GM21825 (cell line): ENCODE data around the gene LDAF1.
"Not testable (repeated sequence)": the region's sequence is repeated elsewhere in the genome, so short reads cannot be mapped to it uniquely, and the experiment has no call there.

Experiments
- ATAC-seq: cut with Tn5 transposase; IDR thresholded peaks from one replicate; pipeline ENCODE4 v1.9.1; 2021; ENCODE audit warnings: mild to moderate bottlenecking, moderate library complexity; ENCODE audit not compliant: unreplicated experiment

The LDAF1 gene

DNA sequence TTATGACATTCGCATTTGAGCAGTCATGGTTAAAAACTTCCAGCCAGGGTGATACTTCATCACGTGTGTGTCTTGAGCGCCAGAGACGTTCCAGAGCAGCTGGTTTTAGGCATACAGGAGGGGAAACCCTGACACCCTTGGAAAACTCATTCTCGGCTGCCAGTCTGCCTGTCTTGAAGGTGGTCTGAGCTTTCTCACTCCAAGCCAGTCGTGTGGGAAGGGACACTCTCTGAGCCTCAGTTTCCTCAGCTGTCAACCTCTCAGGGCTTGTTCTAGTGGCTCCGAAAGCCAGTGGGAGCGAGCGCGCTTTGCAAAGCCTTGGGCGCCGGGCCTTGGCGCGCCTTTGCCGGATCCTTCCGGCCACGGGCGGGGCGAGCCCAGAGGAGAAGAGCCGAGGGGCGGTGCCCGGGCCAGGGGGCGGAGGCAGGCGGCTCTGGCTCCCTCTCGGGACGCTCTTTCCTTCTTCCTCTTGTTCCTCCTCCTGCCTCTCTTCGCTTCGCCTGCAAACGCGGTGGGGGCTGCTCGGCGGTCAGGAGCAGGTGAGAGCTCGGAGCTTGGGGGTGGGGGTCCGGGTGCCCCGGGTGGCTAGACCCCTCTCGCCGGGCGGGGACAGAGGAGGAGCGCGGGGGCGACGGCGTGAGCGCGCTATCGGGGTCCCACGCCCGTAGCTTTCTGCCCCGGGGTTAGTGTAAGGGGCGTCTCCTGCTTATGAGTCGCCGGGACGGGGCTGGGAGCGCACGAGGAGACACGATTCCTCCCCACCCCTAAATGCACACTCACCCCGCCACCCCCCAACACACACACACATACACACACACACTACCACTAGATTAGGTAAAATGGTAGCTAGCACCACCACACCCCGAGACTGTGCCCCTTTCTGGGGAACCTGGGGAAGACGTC, at the start of gene LDAF1:
Gene LDAF1, plus strand, starts transcription at position 467 of the 903 bp plus-strand sequence. CDS start 2,509 bp downstream, outside the sequence.
- peak; percentile 88 for ATAC-seq

DNA sequence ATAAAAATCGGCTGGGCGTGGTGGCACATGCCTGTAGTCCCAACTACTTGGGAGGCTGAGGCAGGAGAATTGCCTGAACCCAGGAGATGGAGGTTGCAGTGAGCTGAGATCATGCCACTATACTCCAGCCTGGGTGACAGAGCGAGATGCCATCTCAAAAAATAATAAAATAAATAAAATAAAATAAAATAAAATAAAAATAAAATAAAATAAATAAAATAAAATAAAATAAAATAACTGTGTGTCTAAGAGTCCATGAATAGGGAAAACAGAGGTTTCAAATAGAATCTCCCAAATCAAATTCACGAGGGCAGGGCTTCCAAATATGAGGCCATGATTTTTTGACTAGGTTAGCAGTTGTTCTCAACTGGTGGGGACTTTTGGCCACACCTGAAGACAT, 42.9 kb upstream of the LDAF1 start:
- not testable (repeated sequence) for ATAC-seq

DNA sequence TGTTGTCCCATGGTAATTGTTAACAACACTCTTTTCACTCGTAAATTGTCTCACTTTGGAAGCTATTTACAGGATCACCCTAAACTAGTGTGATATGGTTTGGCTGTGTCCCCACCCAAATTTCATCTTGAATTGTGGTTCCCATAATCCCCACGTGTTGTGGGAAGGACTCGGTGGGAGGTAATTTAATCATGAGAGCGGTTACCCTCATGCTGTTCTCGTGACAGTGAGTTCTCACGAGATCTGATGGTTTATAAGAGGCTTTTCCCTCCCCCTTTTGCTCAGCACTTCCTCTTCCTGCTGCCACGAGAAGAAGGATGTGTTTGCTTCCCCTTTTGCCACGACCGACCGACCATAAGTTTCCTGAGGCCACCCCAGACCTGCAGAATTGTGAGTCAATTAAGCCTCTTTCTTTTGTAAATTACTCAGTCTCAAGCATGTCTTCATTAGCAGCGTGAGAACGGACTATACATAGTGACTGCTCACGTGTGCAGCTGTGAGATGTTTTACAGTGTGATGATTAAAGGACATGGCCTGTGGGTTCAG, 42.3 kb upstream of the LDAF1 start:
- ATAC-seq: no peak

DNA sequence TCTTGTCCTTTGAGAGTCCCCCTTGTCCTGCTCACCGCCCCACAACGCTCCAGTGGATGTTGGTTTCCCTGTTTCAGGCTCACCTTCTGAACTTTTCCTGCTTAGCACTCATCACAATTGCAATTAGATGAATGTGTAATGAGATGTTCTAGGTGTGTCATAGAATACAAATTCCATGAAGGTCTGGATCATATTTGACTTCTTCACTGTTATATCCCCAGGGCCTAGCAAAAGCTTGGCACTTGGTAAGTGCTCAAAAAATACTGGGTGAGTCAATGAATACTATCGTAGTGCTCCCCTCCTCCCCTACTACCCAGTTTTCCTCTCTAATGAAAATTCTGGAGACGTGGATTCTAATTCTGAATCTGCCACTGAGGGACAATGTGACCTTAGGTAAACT, 40.9 kb upstream of the LDAF1 start:
- ATAC-seq: no peak

DNA sequence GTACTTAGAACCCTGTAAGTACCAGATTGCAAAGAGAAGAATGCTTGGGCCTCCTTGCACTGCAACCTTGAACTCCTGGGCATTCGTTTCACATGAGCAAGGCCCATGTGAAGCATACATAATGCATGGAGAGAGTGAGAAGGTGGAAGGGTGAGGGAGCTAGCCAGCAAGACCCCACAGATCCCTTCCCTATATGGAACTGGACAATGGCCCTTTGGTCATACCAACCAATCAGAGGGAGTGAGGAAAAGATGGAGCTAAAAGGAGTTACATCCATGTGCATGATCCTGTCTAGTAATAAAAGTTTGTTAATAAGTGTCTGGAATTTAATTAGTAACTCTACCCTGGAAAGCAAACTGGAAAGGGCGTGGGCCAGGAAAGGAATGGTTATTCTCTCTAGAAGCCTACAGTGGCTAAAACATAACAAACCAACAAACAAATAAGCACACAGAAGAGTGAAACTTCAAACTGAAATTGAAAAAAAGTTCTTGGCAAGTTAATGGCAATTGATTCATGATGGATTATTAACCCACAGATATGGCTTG, 37.4 kb upstream of the LDAF1 start:
- no peak for ATAC-seq

DNA sequence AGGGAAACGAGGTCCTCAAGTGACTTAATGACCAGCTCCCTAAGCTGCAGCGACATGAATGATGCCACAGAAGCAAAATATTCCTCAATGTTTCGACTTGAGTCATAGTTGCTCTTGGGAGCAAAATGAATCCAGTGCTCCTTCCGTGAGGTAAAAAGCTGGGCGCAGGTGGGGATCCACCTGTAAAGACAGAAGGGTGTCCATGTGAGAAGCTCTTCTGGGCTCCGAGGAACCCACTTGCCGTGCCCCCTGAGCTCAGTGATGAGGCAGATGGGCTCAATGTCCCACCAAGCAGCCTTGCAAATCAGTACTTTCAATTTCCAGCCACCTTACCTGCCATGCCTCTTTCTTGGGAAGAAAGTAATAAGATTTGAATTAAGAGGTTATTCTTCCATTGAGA, 33.3 kb upstream of the LDAF1 start:
- ATAC-seq: no peak

DNA sequence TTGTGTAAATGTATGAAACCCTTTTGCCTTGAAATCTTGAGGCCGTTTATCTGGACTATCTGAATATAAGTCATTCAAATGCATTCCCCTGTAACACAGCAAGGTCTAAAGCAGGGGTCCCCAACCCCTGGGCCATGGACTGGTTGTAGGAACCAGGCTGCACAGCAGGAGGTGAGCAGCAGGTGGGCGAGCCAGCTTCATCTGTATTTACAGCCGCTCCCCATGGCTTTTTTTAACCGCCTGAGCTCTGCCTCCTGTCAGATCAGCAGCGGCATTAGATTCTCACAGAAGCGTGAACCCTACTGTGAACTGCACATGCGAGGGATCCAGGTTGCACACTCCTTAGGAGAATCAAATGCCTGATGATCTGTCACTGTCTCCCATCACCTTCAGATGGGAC, 32.0 kb upstream of the LDAF1 start:
- no peak for ATAC-seq

DNA sequence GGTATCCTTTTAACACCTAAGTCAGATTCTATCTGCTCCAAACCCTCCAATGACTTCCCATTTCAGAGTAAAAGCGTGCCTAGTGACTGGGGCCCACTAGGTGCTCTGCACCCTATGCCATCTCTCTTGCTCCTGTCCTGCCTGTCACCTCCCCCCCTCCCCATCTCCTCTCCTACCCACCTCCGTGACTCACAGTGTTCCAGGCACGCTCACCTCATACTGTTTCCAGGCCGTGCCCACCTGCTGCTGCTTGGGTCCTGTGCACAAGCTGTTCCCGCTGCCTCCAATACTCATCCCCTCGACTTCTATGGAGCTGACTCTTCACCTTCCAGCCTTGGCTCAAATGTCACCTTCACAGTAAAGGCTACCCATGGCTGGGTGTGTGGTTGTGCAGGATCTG, 29.5 kb upstream of the LDAF1 start:
- no peak for ATAC-seq

DNA sequence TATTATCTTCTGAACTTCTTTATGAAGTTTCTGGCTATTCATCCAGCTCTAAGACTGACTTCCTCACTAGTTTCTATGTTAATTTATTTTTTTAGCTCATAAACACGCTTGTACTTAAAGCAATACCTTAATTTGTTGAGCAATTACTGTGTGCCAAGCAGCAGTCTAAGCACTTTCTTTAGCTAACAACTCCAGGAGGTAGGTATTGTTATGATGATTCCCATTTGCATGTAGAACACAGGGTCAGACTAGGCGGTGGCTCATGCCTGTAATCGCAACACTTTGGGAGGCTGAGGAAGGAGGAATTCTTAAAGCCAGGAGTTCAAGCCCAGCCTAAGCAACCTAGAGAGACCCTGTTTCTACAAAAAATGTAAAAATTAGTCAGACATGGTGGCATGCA, 27.7 kb upstream of the LDAF1 start:
- ATAC-seq: no peak

DNA sequence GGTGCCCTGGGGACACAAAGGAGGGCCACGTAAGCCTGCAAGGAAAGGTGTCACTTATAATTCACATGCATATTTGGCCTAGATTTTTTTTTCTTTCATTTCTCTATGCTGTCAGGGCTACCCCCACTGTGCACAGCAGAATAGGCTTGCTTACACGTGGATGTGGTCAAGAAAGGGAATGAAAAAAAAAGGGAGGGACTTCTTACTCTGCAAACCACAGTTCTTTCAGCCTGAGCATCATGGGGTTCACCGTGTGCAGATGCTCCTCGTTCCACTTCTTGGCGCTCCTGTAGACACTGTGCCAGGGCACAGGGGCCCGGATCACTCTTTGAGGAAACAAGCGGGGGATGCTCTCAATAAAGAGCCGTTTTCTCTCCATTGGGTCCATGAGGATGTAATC, 24.4 kb upstream of the LDAF1 start:
- ATAC-seq: no peak

DNA sequence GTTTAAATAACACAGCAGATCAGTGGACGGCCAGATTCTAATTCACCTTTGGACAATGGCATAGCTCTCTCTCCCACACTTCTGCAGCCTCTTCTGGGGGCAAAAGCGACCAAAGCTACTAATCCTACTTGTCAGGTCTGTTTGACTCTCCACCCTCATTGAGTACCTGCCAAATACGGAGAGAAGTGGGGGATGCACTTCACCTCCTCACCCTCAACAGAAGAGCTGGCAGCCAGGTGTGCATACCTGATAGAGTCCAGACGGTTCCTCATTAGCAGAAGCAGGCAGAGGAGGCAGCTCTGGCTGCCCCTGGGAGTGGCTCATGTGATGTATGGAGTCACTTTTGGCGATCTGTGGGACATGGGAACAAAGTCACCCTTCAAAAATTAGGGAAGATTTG, 12.7 kb upstream of the LDAF1 start:
- ATAC-seq: no peak

DNA sequence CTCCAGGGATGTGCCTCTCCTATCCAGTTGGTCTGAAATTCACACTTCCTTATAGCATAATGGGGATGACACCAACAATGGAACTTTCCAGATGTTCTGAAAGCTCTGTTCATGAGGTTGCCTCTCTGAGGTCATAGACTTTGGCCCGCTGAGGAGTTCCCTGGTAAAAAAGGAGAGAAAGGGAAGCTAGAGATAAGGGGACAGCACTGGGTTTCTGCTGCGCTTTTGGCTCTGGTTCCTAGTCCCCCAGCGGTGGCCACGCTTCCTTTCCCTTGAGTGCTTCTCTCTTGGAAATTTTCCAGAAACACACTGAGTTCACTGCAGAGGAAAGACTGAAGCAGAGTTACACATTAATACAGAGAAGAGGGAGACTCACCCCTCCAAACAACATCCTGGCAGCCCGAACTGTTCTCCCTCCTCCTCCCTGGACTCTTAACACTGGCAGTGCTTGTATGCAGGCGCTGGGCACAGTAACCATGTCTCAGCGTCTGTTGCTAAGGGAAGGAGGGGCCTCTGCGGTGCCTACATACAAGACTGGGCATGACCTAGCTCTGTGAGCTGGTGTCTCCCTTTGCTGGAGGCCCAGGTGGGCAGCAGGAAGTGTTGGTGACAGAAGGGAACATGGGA, 8.0 kb upstream of the LDAF1 start, which contains the start of gene DNAH3:
Gene DNAH3, minus strand, starts transcription at position 472 of the 627 bp plus-strand sequence. CDS start 527 bp downstream, outside the sequence.
- no peak for ATAC-seq

DNA sequence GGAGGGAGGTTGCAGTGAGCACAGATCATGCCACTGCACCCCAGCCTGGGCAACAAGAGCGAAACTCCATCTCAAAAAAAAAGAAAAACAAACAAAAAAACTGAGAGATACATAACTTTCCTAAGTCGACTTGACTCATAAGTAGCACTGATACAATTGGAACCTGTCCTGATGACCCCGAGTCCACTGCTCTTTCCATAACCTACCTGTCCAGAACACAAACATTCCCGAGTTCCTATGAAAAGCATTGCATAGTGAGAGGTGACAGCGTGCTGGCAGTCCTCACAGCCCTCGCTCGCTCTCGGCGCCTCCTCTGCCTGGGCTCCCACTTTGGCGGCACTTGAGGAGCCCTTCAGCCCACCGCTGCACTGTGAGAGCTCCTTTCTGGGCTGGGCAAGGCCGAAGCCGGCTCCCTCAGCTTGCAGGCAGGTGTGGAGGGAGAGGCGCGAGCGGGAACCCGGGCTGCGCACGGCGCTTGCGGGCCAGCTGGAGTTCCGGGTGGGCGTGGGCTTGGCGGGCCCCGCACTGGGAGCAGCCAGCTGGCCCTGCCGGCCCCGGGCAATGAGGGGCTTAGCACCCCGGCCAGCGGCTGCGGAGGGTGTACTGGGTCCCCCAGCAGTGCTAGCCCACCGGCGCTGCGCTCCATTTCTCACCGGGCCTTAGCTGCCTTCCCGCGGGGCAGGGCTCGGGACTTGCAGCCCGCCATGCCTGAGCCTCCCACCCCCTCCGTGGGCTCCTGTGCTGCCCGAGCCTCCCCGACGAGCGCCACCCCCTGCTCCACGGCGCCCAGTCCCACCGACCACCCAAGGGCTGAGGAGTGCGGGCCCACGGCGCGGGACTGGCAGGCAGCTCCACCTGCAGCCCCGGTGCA, 6.1 kb upstream of the LDAF1 start:
- ATAC-seq: not testable (repeated sequence)

DNA sequence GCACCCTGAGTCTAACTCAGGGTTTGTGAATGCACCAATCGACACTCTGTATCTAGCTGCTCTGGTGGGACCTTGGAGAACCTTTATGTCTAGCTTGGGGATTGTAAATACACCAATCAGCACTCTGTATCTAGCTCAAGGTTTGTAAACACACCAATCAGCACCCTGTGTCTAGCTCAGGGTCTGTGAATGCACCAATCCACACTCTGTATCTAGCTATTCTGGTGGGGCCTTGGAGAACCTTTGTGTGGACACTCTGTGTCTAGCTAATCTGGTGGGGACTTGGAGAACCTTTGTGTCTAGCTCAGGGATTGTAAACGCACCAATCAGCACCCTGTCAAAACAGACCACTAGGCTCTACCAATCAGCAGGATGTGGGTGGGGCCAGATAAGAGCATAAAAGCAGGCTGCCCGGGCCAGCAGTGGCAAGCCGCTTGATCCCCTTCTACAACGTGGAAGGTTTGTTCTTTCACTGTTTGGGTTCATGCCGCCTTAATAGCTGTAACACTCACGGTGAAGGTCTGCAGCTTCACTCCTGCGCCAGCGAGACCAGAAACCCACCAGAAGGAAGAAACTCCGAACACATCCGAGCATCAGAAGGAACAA, 5.2 kb upstream of the LDAF1 start:
- not testable (repeated sequence) for ATAC-seq

DNA sequence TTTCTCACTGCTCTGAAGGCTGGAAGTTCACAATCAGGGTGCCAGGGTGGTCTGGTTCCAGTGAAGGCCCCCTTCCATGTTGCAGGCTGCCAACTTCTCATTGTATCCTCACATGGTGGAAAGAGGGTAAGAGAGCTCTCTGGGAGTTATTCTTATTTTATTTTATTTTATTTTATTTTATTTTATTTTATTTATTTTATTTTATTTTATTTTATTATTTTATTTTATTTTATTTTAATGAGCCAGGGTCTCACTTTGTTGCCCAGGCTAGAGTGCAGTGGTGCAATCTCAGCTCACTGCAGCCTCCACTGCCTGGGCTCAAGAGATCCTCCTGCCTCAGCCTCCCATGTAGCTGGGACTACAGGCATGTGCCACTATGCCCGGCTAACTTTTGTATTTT, 2.5 kb upstream of the LDAF1 start:
- not testable (repeated sequence) for ATAC-seq

DNA sequence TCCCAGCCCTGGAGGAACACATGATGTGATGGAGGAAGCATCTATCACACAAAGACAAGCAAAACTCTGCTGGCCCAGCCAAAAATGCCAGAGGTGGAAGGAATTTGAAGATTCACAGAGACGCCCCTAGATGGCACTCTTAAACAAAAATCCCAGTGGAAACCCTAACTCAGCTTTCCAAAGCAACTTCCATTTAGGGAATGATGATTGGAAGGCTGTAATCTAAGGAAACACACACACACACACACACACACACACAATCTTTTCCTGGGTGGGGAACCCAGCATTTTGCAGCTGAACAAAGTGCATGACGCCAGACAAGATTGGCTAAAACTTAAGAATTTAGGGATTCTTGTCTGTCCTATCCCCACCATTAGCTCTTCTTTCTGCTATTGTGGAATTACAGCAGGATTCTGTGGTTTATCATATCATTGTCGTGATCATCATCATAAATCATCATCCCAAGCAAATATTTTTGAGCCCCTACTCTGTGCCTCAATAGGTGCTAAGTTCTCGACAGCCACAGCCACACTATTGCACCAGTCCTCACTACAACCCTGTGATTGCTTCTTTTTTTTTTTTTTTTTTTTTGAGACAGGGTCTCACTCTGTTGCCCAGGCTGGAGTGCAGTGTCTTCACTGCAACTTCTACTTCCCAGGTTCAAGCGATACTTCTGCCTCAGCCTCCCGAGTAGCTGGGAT, 1.6 kb upstream of the LDAF1 start:
- ATAC-seq: no peak

DNA sequence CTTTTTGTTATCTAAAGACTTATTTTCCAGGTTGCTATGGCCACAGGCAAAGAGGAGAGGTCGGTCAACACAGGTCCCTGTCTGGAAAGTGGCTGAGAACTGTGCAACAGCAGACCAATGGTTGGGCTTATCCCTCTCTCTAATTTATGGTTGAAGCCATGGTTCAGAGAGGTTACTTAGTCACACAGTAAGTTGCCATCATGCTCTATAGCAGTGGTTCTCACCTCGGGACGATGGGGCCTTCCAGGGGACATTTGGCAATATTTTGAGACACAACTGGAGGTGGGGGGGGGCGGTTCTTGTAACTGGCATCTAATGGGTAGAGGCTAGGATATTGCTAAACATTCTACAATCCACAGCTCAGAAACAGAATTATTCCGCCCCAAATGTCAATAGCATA, 842 bp upstream of the LDAF1 start:
- no peak for ATAC-seq

DNA sequence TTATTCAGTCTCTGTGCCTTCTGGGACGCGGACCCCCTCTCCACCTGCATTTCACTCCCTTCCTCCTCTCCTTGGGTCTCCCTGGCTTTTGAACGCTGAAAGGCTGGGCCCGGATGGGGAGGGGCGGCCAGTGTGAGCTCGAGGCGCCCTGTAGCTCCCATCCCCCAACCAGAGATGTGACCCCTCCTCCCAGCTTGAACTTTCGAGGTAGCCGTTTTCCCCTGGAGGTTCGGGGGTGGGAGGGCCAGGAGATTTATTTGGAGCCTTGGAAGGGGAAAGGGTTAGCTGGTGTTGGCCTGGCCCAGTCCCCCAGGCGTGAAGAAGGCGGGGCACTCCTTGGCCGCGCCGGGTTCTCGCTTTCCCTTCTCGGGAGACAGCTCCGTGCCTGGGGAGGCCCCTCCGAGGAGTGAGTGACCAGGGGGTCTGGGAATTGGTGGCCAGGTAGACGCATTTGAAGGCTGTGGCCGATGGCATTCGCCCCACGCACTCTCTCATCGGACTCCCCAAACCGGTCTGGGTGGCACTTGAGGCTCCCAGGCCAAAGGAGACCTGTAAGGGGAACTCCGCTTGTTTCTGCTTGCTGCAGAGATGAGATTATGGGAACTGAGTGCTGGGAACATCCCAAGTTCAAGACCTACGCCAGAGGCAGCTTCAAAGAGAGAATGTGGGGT, 942 bp downstream of the LDAF1 start:
- no peak for ATAC-seq

DNA sequence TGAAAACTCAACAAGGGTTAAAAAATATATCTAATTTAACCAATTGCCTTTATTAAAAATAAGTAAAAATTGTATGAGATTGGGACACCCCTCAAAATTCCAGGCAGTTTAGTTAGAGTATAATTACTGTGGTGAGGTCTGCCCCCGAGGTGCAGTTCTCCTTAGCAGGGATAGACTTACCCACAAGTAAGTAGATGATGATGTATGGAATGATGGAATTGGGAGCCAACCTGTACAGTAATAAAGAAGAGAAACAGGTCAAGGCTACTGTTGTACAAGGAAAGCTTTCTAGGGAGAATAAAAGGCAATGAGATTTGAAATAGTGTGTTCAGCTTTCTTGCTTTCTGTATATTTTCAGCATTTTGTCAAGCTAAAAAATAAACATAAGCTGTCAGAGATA, 1.8 kb downstream of the LDAF1 start:
- ATAC-seq: no peak
